Thyroid gland (tissue), 4 donors: ENCODE results near the gene SESN1. TPM values are rescaled to one million over a fixed set of nuclear protein-coding genes. Genes with fewer than 3 reads are reported as not detected.

Experiments
- DNase-seq, 2 donors: peaks; one replicate each; pipeline ENCODE4 v3.0.0-alpha.2; 2019
- H3K27ac ChIP-seq, 3 donors: fragments of 200-600 bp; sonication (generic); 1 replicate in 2 of 3; 2 replicates in 1 of 3; pipeline ENCODE4 v1.5.1; 2016 to 2019; ENCODE audit warnings: mild to moderate bottlenecking in 1 of 3, moderate library complexity in 1 of 3
- H3K27me3 ChIP-seq: fragments of 200-600 bp; sonication (generic); one replicate; pipeline ENCODE4 v1.5.1; 2019
- H3K36me3 ChIP-seq, 2 donors: fragments of 200-600 bp; sonication (generic); one replicate each; pipeline ENCODE4 v1.5.1; 2016 to 2019
- H3K4me1 ChIP-seq, 2 donors: fragments of 200-600 bp; sonication (generic); one replicate each; pipeline ENCODE4 v1.5.1; 2017 to 2019
- H3K4me3 ChIP-seq, 3 donors: fragments of 200-600 bp; sonication (generic); replicated peaks in 1 of 3; 1 replicate in 2 of 3; 2 replicates in 1 of 3; pipeline ENCODE4 v1.5.1; 2016; ENCODE audit warnings: mild to moderate bottlenecking in 1 of 3
- H3K9me3 ChIP-seq: fragments of 200-600 bp; sonication (generic); one replicate; pipeline ENCODE4 v1.5.1; 2017
- POLR2A ChIP-seq, 2 donors: fragments of 450-650 bp; IDR thresholded peaks; one replicate each; pipeline ENCODE4 v1.6.1; 2017; ENCODE audit warnings: antibody characterized with exemption in 2 of 2, mild to moderate bottlenecking in 2 of 2, moderate library complexity in 1 of 2
- WGBS, 2 donors: methylation state at CpG; one replicate each; pipeline ENCODE4 v1.1.5; 2017; 5-methylcytosine and 5-hydroxymethylcytosine counted together
- intact Hi-C: fragments of 100-400 bp; cut with DNase I; formaldehyde crosslinking; loops from one replicate; pipeline ENCODE4 v1.15.1; 2023
- total RNA-seq, 4 donors: library from RNA; depleted of rRNA; stranded (reverse); fragments of >200 nt; gene quantifications; one replicate each; pipeline ENCODE4 v1.2.3, GENCODE V29; 2016
- TF ChIP-seq, protein P1 (sequence below), 6 experiments: fragments of 200-600 bp in 3 of 6; fragments of 450-650 bp in 3 of 6; sonication (generic) in 3 of 6; IDR thresholded peaks; one replicate each; pipeline ENCODE4 v1.5.1; 2016 to 2019; ENCODE audit warnings: antibody characterized with exemption in 6 of 6, mild to moderate bottlenecking in 2 of 6, inconsistent platforms in 1 of 6, moderate library complexity in 1 of 6

SESN1 gene
- total RNA-seq, 4 donors from 2014 or later: 43.8 to 68.1 (median 58.1) TPM

- DNase-seq: no peak
- 90% methylated on average over 4 of the region's 4 CpGs for WGBS, 2 donors
- Histone ChIP-seq H3K27ac (no peak overlapping the region), H3K4me3 (no peak overlapping the region), H3K4me1 (peaks cover 22 to 28% of the 10 kb centered on the region in 2 donors), H3K9me3 (no peaks in the 10 kb centered on the region), H3K36me3 (no peaks in the 10 kb centered on the region), H3K27me3 (no peaks in the 10 kb centered on the region)
- intact Hi-C loops: loop anchor here (10.0 kb wide), 1 partner anchor 48 kb away; no protein-coding TSS in a partner anchor
- TF ChIP-seq, protein P1, sequence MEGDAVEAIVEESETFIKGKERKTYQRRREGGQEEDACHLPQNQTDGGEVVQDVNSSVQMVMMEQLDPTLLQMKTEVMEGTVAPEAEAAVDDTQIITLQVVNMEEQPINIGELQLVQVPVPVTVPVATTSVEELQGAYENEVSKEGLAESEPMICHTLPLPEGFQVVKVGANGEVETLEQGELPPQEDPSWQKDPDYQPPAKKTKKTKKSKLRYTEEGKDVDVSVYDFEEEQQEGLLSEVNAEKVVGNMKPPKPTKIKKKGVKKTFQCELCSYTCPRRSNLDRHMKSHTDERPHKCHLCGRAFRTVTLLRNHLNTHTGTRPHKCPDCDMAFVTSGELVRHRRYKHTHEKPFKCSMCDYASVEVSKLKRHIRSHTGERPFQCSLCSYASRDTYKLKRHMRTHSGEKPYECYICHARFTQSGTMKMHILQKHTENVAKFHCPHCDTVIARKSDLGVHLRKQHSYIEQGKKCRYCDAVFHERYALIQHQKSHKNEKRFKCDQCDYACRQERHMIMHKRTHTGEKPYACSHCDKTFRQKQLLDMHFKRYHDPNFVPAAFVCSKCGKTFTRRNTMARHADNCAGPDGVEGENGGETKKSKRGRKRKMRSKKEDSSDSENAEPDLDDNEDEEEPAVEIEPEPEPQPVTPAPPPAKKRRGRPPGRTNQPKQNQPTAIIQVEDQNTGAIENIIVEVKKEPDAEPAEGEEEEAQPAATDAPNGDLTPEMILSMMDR (IDR thresholded peaks at IDR 0.05): no peak
- TF ChIP-seq POLR2A (IDR thresholded peaks at IDR 0.05): no peak
These were observed 31.8 kb downstream of the SESN1 start for GRCh38 chr6:109062767-109063352.

DNA sequence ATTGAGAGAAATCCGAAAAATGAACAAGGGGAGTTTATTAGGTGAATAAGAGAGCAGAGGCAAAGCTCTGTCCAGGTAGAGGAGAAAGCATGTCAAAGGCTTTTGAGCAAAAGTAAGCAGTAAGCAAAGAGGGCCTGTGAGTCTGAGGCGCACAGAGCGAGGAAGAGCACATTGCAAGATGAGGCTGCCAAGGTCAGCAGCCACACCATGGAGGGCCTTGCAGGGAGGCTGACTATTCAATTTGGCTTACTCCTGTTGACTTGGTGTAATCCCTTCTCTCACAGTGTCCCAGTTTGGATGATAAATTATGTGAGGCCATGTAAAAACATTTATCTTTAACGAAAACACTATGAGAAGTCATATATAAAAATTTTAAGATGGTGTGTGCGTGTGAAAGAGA is 32.4 kb downstream of the SESN1 start:
- intact Hi-C loops: loop anchor here (10.0 kb wide), 1 partner anchor 47 kb away; no protein-coding TSS in a partner anchor
- DNase-seq: no peak
- Histone ChIP-seq H3K27me3 (no peaks in the 10 kb centered on the region), H3K36me3 (no peaks in the 10 kb centered on the region), H3K4me1 (peaks cover 22 to 28% of the 10 kb centered on the region in 2 donors), H3K4me3 (no peak overlapping the region), H3K9me3 (no peaks in the 10 kb centered on the region), H3K27ac (no peak overlapping the region)
- 86 to 95% methylated on average over 5 of the region's 5 CpGs for WGBS, 2 donors
- TF ChIP-seq, protein P1 (IDR thresholded peaks at IDR 0.05): no peak
- TF ChIP-seq POLR2A (IDR thresholded peaks at IDR 0.05): no peak

- no peaks in the 10 kb centered on the region for H3K36me3 ChIP-seq
- peaks cover 22 to 28% of the 10 kb centered on the region in 2 donors for H3K4me1 ChIP-seq
- H3K27me3 ChIP-seq: no peaks in the 10 kb centered on the region
- TF ChIP-seq, protein P1 (IDR thresholded peaks at IDR 0.05): no peak
- no peak for TF ChIP-seq POLR2A (IDR thresholded peaks at IDR 0.05)
- no peak for DNase-seq
- intact Hi-C loops: loop anchor here (10.0 kb wide), 1 partner anchor 46 kb away; no protein-coding TSS in a partner anchor
- peak overlapping the region in 2 of 3 donors; percentile 47 to 61 for H3K27ac ChIP-seq
- 70 to 79% methylated on average over 2 of the region's 2 CpGs for WGBS, 2 donors
- no peaks in the 10 kb centered on the region for H3K9me3 ChIP-seq
- no peak overlapping the region for H3K4me3 ChIP-seq
These were observed 34.1 kb downstream of the SESN1 start for GRCh38 chr6:109060571-109060970.

- no peaks in the 10 kb centered on the region for H3K9me3 ChIP-seq
- no peaks in the 10 kb centered on the region for H3K27me3 ChIP-seq
- no peak for DNase-seq
- 51 to 54% methylated on average over 4 of the region's 4 CpGs for WGBS, 2 donors
- TF ChIP-seq POLR2A (IDR thresholded peaks at IDR 0.05): no peak
- TF ChIP-seq, protein P1 (IDR thresholded peaks at IDR 0.05): peak in 2 of 6 experiments; percentile 25 to 41
- H3K27ac ChIP-seq: peak overlapping the region in 2 of 3 donors; percentile 47 to 61
- H3K4me1 ChIP-seq: peaks cover 22 to 28% of the 10 kb centered on the region in 2 donors
- intact Hi-C loops: loop anchor here (10.0 kb wide), 1 partner anchor 45 kb away; no protein-coding TSS in a partner anchor
- H3K36me3 ChIP-seq: no peaks in the 10 kb centered on the region
- no peak overlapping the region for H3K4me3 ChIP-seq
These were observed 35.0 kb downstream of the SESN1 start for GRCh38 chr6:109059571-109060021.

DNA sequence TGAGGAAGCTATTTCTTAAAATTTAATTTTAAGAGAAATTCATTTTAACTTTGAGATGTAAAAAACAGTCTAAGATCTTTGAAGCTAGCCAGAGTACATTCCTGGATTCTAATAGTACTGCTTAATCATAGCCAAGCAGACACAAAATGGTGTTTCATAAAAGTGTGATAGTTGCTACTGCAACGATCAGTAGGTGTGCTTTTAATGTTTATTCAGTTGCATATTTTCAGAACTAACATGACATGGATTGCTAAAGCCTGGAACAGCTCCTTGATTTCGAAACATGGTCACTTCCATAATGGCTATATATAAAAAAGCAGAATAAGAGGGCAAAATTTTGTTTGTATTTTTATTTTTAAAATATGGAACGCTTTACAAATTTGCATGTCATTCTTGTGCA is 35.5 kb downstream of the SESN1 start:
- H3K4me3 ChIP-seq: no peak overlapping the region
- no peaks in the 10 kb centered on the region for H3K27me3 ChIP-seq
- TF ChIP-seq, protein P1 (IDR thresholded peaks at IDR 0.05): no peak
- TF ChIP-seq POLR2A (IDR thresholded peaks at IDR 0.05): no peak
- peak overlapping the region in 2 of 3 donors; percentile 47 to 61 for H3K27ac ChIP-seq
- no peaks in the 10 kb centered on the region for H3K36me3 ChIP-seq
- no peak for DNase-seq
- intact Hi-C loops: no loop called here
- no peaks in the 10 kb centered on the region for H3K9me3 ChIP-seq
- WGBS, 2 donors: 59 to 65% methylated on average over 3 of the region's 3 CpGs
- peaks cover 22 to 28% of the 10 kb centered on the region in 2 donors for H3K4me1 ChIP-seq
